GM13977 (cell line): ENCODE measurements around the gene SYCE3.
A peak's percentile ranks its signal among the peaks of the same experiment; 100 is the strongest.

Source experiments
- DNase-seq: peaks from one replicate; pipeline ENCODE4 v3.0.0; 2012; ENCODE audit warnings: low spot score
- in situ Hi-C: fragments of 300-500 bp; cut with MboI; formaldehyde crosslinking; loops from one replicate; pipeline ENCODE4 v1.12.0; 2022; ENCODE audit warnings: low sequenced_read_pairs, low pct_unique_long_range_greater_than_20kb, mixed read lengths, inconsistent platforms; ENCODE audit not compliant: unreplicated experiment
- TF ChIP-seq, protein P1 (sequence below): IDR thresholded peaks from 2 replicates; pipeline ENCODE4 v1.5.1; 2012; ENCODE audit warnings: mild to moderate bottlenecking, control low read depth; ENCODE audit not compliant: insufficient read depth; ENCODE audit errors: extremely low read depth, missing control alignments

The SYCE3 gene

DNA sequence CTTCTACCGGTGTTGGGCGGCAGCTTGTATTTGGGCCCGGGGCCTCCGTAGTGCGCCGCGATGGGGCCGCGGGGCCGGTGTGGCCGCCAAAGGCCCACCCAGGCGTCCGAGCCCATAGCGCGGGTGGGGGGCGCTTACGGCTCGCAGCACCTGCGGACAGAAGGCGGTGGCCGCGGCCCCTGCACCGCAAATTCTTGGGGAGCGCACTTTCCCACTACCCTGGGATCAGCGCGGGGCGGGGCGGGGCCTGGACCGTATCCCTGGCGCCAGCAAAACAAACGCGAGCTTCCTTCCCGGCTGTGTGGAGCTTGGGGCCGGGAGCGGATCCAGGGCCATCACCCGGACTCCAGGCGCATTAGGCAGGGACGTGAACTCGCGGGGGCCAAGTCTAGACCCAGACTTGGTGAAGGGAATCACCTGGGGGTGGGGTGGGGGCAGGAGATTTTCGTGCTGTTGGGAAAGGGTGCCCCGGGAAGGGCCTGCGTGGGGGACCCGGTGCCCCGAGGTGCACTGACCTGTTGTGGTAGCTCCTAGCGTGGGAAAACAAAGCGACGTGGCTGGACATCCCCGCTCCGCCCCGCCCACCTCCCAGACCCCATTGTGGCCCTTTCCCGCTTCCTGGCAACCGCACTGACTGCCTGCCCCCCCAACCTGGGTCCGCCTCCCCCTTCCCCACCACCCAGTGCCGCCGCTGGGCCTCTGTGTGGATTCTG, 30.6 kb downstream of the SYCE3 start:
- TF ChIP-seq, protein P1, sequence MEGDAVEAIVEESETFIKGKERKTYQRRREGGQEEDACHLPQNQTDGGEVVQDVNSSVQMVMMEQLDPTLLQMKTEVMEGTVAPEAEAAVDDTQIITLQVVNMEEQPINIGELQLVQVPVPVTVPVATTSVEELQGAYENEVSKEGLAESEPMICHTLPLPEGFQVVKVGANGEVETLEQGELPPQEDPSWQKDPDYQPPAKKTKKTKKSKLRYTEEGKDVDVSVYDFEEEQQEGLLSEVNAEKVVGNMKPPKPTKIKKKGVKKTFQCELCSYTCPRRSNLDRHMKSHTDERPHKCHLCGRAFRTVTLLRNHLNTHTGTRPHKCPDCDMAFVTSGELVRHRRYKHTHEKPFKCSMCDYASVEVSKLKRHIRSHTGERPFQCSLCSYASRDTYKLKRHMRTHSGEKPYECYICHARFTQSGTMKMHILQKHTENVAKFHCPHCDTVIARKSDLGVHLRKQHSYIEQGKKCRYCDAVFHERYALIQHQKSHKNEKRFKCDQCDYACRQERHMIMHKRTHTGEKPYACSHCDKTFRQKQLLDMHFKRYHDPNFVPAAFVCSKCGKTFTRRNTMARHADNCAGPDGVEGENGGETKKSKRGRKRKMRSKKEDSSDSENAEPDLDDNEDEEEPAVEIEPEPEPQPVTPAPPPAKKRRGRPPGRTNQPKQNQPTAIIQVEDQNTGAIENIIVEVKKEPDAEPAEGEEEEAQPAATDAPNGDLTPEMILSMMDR = peak; percentile 23
- no peak for DNase-seq
- in situ Hi-C loops = no loop called here

- in situ Hi-C loops = no loop called here
- DNase-seq = peak; percentile 83
- TF ChIP-seq, protein P1 = no peak
Observed at GRCh38 chr22:50531546-50531961, 31.2 kb downstream of the SYCE3 start.

- TF ChIP-seq, protein P1 = no peak
- in situ Hi-C loops = no loop called here
- peak; percentile 89 for DNase-seq
Observed at GRCh38 chr22:50530877-50531545, 31.7 kb downstream of the SYCE3 start.

- in situ Hi-C loops = no loop called here
- TF ChIP-seq, protein P1 = no peak
- no peak for DNase-seq
Observed at GRCh38 chr22:50530580-50530876, 32.2 kb downstream of the SYCE3 start.

DNA sequence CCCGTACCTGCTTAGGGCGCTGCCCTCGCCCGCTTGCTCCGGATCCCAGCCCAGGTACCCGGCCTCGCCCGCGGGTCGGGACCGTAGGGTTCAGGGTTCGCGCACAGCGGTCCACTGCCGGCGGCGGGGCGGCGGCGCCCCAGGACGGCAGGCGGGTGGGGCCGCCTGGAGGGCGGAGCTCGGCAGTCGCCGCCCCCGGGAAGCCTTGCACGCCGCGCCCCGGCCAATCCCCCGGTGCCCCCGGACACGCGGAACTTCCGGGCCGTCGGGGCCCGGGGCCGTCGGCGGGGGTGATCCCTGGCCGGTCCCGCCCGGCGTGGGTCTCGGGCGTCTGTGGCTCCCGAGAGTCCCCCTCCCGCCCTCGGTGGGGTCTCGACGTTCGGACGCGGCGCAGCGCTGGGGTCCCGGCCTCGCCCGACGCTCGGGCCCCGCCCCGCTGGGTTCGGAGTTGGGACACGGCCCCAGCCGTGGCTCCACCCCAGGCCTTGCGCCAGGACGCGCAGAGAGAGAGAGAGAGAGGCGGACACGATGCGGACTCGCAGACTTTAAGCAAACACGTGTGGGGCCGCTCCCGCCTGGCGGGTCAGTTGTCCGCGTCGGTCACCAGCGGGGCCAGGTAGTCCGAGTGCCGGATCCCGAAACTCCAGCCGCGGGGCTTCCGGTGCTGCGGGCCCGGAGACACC, 32.7 kb downstream of the SYCE3 start, which contains the start of gene TYMP:
TSS of gene TYMP (minus strand) at position 116 of the 683 bp plus-strand sequence. CDS start 303 bp downstream, outside the sequence.
- DNase-seq = peak; percentile 93
- TF ChIP-seq, protein P1 = no peak
- in situ Hi-C loops = no loop called here

GRCh38 chr22:50529416-50529896, 33.3 kb downstream of the SYCE3 start:
- DNase-seq = peak; percentile 43
- TF ChIP-seq, protein P1 = no peak
- in situ Hi-C loops = no loop called here
